ENCODE measurements around the gene PRR5. TPM values are rescaled to one million over a fixed set of nuclear protein-coding genes. Genes with fewer than 3 reads are reported as not detected.

The PRR5 gene
- total RNA-seq, 2 donors from 2014 or later, result 27.8 to 32.5 TPM

DNA sequence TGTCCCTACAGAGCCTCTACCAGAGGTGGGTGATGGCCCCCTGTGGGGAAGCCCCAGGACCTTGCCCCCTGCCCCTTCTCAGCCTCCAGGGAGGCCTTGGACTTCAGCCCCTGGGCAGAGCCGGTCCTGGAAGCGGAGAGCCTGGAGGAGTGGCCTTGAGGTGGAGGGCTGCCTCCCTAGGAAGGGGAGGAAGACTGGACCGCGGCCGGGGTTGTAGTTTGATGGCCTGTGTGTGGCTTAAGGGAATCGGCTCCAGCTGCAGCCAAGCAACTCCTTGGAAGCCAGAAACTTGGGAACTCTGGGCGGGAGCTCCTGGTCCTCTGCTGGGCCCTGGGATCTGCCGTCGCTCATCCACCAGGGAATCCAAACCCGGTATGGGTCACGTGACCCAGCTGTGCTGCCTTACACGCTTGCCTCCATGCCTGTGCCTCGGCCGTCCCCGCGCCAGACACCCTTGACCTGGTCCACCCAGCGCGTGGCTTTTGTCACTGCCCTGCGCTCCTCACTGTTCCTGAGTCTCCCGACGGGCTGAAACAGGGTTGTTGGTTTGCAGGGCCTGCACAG, 26.8 kb downstream of the PRR5 start:
- DNase-seq (peak in 1 of 2 donors; percentile 23), ATAC-seq (no peak)
- intact Hi-C loops (cut with DNase I, micrococcal nuclease), result no loop called here

DNA sequence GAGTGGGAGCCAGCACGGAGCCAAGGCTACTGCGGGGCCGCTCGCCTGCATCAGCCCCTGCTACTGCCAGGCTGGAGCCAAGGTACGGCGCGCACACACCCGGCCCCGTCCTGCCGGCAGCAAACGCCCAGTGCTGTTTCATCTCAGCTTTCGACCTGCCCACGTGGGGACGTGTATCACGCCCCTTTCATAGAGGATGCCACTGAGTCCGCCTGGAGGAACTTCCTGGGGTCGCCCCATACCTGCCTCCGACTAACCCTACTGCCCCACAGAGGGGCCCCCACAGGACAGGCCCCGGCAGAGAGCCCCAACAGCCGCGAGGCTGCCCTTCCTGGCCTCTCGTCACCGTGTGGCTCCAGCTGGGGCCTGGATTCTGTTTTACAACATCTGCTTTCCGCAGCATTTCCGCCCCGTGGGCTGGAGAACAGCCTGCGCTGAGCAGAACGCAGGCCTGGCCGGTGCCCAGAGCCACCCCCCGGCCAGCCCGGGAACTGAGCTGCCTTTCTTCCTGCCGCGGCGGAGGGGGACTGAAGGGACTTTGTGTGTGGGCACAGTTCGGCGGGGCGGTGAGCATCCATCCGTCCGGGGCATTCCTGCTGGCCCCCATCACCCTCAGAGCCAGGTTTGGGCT, 27.5 kb downstream of the PRR5 start:
- intact Hi-C loops (cut with DNase I, micrococcal nuclease), result no loop called here
- ATAC-seq (no peak), DNase-seq (peak in 1 of 2 donors; percentile 41)

DNA sequence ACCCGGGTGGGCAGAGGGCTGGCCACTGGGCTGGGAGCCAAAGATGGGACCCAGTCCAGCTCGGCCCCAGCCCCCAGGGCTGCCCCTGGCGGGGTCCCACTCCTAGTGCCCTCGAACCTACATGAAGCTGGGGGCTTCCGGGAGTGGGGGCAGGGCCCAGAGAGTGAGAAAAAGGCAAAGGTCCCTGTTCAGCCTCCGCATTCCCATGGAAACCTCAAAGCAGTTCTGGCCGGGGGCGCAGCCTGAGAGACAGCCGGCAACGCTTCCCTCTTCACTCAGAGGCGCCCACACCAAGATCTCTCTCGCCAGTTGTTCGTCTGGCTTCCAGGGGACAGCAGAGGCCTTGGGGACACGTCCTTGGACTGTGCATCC, 28.0 kb downstream of the PRR5 start:
- ATAC-seq, result no peak
- intact Hi-C loops (cut with DNase I, micrococcal nuclease), result no loop called here
- DNase-seq, result no peak

DNA sequence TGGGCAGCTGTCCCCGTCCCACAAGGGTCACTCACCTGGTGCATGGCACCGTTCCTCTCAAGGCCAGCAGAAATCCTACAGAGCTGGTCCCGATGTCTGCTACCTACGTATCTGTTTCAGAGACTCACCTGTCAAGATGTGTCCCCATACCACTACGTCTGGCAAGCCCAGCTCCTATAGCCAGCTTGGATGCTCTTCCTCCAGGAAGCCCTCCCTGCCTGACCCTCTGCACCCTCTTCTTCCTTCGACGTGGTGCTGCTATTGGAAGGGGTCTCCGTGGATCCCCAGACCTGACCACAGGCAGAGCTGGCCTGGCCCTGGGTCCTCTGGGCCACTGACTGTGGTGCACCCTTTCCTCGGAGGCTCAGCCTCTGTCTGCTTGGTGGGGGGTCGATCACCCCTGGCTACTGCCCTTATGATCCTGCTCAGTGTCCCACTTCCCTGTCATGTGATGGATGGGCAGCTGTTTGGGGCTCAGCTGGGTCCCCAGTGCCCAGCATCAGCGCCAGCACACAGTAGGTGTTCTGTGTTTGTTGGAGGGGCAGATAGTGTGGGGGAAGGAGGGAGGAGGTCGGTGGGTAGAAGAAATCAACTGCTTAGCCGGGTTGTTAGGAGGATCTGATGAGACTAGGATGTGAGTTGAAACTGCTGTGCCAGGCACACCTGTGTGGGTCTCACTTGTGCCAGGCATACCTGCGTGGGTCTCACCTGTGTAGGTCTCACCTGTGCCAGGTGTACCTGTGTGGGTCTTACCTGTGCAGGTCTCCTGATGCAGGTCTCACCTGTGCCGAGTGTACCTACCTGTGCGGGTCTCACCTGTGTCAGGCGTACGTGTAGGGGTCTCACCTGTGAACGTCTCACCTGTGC, 28.7 kb downstream of the PRR5 start:
- no peak for ATAC-seq
- intact Hi-C loops (cut with DNase I, micrococcal nuclease), result no loop called here

DNA sequence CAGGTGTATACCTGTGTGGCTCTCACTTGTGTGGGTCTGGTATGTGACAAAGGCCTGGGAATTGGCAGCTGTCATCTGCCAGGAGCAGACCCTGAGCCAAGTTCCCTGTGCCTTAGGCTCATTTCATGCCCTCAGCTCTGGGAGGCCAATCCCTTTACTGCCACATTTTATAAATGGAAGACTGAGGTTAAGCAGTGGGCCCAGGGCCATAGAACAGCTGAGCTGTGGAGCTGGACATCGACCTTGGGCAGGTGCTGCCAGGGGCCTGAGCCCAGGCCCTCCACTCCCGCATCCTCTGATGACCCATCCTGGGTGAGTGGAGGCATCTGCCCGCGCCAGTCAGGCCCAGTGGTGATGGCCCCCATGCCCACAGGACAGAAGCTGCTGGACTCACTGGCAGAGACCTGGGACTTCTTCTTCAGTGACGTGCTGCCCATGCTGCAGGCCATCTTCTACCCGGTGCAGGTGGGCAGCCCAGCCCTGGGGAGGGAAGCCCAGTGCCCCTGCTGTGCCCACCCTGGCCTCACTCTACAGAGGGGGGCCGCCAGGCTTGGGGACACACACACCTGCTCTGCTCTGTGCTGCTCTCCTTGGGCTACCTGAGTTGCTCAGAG, 29.5 kb downstream of the PRR5 start:
- intact Hi-C loops (cut with DNase I, micrococcal nuclease), result no loop called here
- no peak for ATAC-seq
- no peak for DNase-seq

More for the DNA sequence above, 28.7 kb downstream of the PRR5 start:
- no peak for DNase-seq

DNA sequence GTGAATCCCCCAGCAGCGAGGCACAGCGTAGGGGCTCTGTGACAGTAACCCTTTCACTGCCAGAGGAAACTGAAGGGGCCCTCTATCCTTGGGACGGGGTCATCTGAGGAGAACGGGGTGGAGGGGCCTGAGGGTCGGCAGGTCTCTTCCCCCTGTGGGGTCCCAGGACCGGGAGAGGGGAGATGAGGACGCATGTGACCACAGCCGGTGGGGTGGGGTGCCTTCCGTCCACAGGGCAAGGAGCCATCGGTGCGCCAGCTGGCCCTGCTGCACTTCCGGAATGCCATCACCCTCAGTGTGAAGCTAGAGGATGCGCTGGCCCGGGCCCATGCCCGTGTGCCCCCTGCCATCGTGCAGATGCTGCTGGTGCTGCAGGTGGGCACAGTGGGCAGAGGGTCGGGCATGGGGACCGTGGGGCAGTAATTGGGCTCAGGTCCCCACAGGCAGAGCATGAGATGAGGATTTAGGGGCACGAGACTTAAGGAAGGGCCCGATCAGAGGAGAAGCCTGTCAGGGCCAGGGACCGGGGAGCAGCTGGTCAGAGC, 30.1 kb downstream of the PRR5 start:
- intact Hi-C loops (cut with DNase I, micrococcal nuclease), result no loop called here
- ATAC-seq (no peak), DNase-seq (no peak)

DNA sequence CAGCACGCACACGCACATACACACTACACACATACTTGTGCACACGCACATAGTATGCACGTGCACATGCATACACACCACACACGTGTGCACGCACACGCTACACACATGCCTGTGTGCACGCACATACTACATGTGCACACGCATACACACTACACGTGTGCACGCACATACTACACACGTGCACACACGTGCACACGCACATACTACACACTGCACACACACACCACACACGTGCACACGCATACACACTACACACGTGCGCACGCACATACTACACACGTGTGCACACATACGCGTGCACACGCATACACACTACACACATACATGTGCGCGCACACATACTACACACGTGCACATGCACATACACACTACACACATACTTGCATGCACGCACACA, 30.7 kb downstream of the PRR5 start:
- intact Hi-C loops (cut with DNase I, micrococcal nuclease), result no loop called here
- no peak for ATAC-seq
- DNase-seq, result no peak

DNA sequence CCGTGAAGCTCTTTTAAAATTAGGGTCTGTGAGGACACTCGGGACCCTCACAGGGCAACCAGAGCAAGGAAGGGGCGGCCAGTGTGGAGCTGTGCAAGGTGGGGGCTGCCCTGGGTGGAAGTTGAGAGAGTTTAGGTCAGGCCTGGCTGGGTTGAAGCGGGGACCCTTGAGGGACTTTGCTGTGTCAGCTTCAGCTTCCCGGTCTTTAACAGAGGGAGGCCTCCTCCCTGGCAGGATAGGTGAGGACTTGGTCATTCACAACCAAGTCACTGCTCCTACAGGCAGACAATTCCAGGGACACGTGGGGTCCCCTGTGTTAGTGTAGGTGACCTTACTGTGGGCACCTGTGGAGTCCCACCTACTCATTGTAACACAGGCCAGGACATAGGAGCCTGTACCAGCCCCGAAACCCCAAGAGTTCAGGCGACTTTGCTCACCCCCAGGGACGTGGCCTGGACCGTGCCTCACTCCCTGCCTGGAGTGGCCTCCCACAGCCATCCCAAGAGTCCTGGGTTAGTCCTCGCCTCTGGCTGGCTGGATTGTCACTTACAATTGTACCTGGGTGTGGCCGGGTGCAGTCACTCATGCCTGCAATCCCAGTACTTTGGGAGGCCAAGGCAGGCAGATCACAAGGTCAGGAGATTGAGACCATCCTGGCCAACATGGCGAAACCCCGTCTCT, 31.6 kb downstream of the PRR5 start:
- ATAC-seq, result peak; percentile 30

DNA sequence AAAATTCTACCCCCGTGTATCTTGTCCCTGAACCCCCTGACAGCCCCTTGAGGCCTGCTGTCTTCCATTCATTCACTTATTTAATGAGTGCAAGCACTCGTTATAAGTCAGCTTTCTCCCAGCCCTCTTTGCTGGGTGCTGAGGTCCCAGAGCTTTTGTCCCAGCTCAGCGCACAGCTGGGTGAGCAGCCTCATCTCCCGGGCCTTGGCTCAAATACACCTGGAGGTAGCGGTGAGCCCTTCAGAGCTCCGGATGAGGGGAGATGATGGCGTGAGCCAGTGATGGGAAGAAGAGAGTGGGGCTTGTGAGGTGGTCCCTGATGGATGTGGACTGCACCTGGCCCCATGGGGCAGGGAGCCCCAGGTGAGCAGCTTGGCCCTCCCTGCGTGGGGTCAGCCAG, 32.3 kb downstream of the PRR5 start:
- intact Hi-C loops (cut with DNase I, micrococcal nuclease), result no loop called here
- DNase-seq (no peak), ATAC-seq (no peak)

More for the DNA sequence above, 31.6 kb downstream of the PRR5 start:
- intact Hi-C loops (cut with DNase I, micrococcal nuclease), result no loop called here
- DNase-seq, result peak in 1 of 2 donors; percentile 21

DNA sequence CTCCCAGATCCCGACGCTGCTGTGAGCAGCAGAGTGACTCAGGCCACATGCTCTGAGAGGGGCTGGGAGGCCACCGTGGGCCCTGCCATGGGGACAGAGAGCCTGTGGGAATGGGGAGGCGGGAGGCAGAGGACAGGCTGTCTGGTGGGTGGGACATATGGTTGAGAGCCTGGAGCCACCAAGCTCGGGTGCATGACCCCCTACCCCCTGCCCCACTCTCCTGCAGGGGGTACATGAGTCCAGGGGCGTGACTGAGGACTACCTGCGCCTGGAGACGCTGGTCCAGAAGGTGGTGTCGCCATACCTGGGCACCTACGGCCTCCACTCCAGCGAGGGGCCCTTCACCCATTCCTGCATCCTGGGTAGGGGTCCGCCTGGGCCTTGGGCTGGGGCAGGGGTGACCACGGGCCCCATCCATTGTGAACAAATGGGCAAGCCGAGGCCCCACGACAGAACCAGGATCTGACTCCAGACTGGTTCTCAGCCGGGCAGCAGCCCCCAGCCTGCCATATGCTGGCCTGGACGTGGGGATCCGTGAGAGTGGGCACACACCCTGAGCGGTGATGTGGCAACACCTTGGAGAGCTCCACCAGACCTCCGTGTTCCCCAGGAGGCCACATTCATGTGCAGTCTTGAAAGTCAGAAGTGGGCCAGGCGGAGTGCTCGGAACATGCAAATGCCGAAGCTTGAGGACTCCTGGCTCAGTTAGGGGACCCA, 33.0 kb downstream of the PRR5 start:
- DNase-seq (no peak), ATAC-seq (no peak)
- intact Hi-C loops (cut with DNase I, micrococcal nuclease), result loop anchor here (5.0 kb wide), 1 partner anchor 38 kb away; no protein-coding TSS in a partner anchor

DNA sequence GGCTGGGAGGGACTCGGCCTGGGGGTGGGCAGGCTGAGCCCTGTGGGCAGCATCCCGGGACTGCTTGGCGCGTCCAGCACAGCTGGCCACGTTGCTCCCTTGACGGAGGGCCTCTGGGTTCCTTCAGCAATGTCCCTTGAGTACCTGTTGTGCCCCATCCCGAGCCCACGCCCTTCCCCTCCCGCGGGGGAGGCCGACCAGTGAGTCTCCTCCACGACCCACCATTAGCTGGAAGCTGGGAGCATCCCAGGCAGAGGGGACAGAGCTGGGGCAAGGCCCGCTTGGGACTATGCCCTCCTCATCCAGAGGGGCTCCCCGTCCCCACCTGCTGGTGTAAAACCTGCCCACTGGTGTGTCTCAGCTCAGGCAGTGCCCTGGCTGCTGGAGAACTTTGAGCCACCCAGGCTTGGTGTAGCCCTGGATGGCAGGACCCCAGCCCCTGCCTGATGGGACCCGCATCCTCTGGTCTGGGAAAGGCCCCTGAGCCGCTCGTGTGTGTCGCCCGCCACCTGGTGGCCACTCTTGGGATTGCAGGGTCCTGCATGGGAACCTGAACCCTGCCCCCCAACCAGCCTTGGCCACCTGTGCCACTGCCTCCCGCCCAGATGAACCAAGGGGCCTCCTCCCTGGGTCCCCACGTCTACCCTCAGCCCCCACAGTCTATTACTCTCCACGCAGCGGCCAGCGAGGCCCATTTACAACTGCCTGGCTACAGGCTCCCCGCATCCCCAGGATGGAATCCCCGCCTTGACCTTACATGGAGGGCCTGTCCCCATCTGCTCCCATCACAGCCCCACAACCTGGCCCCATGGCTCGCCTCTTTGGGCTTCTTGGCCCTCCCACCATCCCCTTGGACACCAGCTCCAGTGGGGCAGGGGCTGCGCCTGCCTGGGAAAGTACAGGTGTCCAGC, 33.8 kb downstream of the PRR5 start:
- DNase-seq (peak in 1 of 2 donors; percentile 90), ATAC-seq (peak; percentile 49)
- intact Hi-C loops (cut with DNase I, micrococcal nuclease), result loop anchor here (5.0 kb wide), 1 partner anchor 38 kb away; no protein-coding TSS in a partner anchor

DNA sequence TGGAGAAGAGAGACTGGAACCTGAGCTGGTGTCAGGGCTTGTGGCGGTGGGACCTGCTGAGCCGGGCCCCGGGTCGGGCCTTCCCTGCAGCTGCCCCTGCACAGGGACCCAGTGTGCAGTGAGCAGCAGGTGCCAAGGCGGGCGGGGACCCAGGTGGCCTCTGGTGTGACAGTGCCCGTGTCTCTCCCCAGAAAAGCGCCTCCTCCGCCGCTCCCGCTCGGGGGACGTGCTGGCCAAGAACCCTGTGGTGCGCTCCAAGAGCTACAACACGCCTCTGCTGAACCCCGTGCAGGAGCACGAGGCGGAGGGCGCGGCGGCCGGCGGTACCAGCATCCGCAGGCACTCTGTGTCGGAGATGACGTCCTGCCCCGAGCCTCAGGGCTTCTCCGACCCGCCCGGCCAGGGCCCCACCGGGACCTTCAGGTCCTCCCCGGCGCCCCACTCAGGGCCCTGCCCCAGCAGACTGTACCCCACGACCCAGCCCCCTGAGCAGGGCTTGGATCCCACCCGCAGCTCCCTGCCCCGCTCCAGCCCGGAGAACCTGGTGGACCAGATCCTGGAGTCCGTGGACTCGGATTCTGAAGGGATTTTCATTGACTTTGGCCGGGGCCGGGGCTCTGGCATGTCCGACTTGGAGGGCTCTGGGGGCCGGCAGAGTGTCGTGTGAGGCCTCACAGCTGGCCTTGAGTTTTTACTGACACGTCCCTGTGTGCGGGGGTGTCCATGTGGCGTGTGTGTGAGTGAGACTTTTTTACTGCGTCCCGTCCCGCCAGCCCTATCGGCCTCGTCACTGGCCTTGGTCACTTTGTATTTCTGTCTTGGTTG, 34.8 kb downstream of the PRR5 start:
- peak in 1 of 2 donors; percentile 34 for DNase-seq
- intact Hi-C loops (cut with DNase I, micrococcal nuclease), result loop anchor here (5.0 kb wide), 1 partner anchor 39 kb away; no protein-coding TSS in a partner anchor
- peak; percentile 16 for ATAC-seq

DNA sequence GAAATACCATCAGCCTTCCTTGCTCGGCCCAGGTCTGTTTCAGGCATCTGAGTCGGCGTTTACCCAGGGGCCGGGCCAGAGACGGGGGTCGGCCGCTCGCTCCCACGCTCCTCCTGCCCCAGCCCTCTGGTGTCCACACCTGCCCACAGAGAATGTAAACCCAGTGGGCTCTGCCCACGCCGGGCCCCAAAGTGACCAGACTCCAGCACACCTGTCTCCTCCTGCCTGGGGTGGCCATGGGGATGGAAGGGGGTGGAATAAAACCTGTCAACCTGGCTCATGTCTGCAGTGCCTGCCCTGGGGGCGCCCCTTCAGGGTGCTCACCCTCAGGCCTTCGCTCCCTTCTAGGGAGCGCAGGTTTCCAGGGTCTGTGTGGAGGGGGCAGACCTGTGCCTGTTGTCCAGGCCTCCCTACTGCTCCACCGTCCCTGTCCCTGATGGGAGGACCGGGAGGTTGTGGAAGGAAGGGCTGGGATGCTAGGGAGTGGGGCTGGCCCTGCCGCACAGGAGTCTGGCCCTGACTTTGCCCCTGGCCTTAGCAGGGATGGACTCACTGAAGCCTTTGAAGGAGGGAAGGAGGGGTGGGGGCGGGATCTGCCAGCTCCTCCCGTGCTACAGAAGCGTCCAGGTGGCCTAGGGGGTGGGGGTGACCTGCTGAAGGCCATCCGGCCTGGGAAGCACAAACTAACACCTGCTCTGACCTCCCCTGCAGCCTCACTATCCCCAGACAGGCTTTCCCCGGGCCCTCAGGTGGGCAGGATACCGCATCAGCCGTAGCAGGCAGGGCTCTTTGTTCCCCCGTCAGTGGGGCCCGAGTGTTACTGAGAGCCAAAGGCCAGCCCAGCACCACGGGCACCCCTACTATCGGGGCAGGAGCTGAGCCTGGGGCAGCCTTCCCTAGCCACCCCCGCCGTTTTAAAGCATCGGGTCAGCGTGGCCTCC, 35.7 kb downstream of the PRR5 start:
- DNase-seq, result peak in 1 of 2 donors; percentile 16
- intact Hi-C loops (cut with DNase I, micrococcal nuclease), result loop anchor here (5.0 kb wide), 1 partner anchor 40 kb away; no protein-coding TSS in a partner anchor
- peak; percentile 3 for ATAC-seq

DNA sequence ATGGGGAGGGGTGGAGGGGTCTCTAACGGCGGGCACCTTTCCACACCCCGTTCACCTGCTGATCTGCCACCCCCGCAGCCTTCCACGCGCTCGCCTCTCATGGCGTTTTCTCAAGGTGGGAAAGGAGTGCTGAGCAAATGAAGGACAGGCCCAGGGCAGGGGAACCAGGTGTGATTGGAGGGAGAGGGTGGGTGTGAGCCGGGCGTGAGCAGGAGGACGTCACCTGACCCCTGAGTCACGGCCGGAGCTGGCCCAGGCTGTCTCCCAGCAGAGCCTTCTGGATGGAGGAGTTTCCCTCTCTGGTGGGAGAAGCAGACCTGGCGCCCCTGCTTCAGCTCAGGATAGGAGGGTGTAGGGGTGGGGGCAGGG, 36.3 kb downstream of the PRR5 start:
- ATAC-seq (peak; percentile 58), DNase-seq (peak; percentile 58 to 76)
- intact Hi-C loops (cut with DNase I, micrococcal nuclease), result loop anchor here (5.0 kb wide), 1 partner anchor 41 kb away; no protein-coding TSS in a partner anchor

DNA sequence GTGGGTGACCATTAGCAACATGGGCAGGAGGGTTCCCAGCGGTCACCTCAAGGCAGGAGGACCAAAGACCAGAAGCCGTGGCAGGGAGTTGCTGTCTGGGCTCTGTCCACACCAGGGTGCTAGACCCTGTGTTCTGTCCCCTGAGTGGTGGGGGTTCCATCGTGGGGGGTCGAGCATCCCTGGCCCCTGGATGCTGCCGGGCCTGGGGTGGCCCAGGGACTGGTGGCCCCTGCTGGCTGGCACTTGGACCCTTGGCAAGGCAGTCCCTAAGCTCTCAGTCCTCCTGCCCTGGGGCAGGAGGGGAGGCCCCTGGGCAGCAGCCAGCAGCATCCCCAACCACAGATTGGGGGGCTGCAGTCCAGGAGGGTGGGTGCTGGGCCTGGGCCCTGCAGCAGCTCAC, 37.0 kb downstream of the PRR5 start:
- DNase-seq, result no peak
- no peak for ATAC-seq
- intact Hi-C loops (cut with DNase I, micrococcal nuclease), result loop anchor here (5.0 kb wide), 1 partner anchor 42 kb away; no protein-coding TSS in a partner anchor

Measured in left colon (tissue), 2 donors.